ENCODE data around the gene CCL14. TPM values are rescaled to one million over a fixed set of nuclear protein-coding genes. Genes with fewer than 3 reads are reported as not detected.
"Not testable (repeated sequence)": the region's sequence is repeated elsewhere in the genome, so short reads cannot be mapped to it uniquely, and the experiment has no call there.

The CCL14 gene
- total RNA-seq, 1 donor from 2014 or later, result not detected

GRCh38 chr17:36000732-36001109 lies 14.2 kb upstream of the CCL14 start:
- no peak overlapping the region for H3K4me3 ChIP-seq (ENCODE audit: low read depth, low read length)
- H3K27me3 ChIP-seq (ENCODE audit: control insufficient read depth, insufficient read depth, low read length), result no peaks in the 10 kb centered on the region
- no peak for DNase-seq (ENCODE audit: low read depth)
- no peaks in the 10 kb centered on the region for H3K36me3 ChIP-seq (ENCODE audit: control insufficient read depth, insufficient read depth, low read length)
- no peak for TF ChIP-seq CTCF (IDR thresholded peaks at IDR 0.05; ENCODE audit: insufficient read depth, low read length, poor library complexity, severe bottlenecking)

GRCh38 chr17:35998756-35999155 lies 12.2 kb upstream of the CCL14 start:
- H3K4me3 ChIP-seq (ENCODE audit: low read depth, low read length), result no peak overlapping the region
- no peak for TF ChIP-seq CTCF (IDR thresholded peaks at IDR 0.05; ENCODE audit: insufficient read depth, low read length, poor library complexity, severe bottlenecking)
- no peaks in the 10 kb centered on the region for H3K36me3 ChIP-seq (ENCODE audit: control insufficient read depth, insufficient read depth, low read length)
- no peaks in the 10 kb centered on the region for H3K27me3 ChIP-seq (ENCODE audit: control insufficient read depth, insufficient read depth, low read length)
- no peak for DNase-seq (ENCODE audit: low read depth)

- H3K27me3 ChIP-seq (ENCODE audit: control insufficient read depth, insufficient read depth, low read length), result no peaks in the 10 kb centered on the region
- H3K36me3 ChIP-seq (ENCODE audit: control insufficient read depth, insufficient read depth, low read length), result no peaks in the 10 kb centered on the region
- no peak overlapping the region for H3K4me3 ChIP-seq (ENCODE audit: low read depth, low read length)
- DNase-seq (ENCODE audit: low read depth), result no peak
- TF ChIP-seq CTCF (IDR thresholded peaks at IDR 0.05; ENCODE audit: insufficient read depth, low read length, poor library complexity, severe bottlenecking), result no peak
Observed at GRCh38 chr17:35998018-35998545, 11.6 kb upstream of the CCL14 start.

GRCh38 chr17:35995346-35995745 lies 8.8 kb upstream of the CCL14 start:
- not testable (repeated sequence) for H3K27me3 ChIP-seq (ENCODE audit: control insufficient read depth, insufficient read depth, low read length); DNase-seq (ENCODE audit: low read depth); H3K36me3 ChIP-seq (ENCODE audit: control insufficient read depth, insufficient read depth, low read length); H3K4me3 ChIP-seq (ENCODE audit: low read depth, low read length)

GRCh38 chr17:35991075-35991474 lies 4.5 kb upstream of the CCL14 start:
- Histone ChIP-seq H3K36me3 (ENCODE audit: control insufficient read depth, insufficient read depth, low read length) (no peaks in the 10 kb centered on the region), H3K4me3 (ENCODE audit: low read depth, low read length) (no peak overlapping the region), H3K27me3 (ENCODE audit: control insufficient read depth, insufficient read depth, low read length) (no peaks in the 10 kb centered on the region)
- no peak for DNase-seq (ENCODE audit: low read depth)
- no peak for TF ChIP-seq CTCF (IDR thresholded peaks at IDR 0.05; ENCODE audit: insufficient read depth, low read length, poor library complexity, severe bottlenecking)

GRCh38 chr17:35988164-35988563 lies 1.6 kb upstream of the CCL14 start:
- no peak for DNase-seq (ENCODE audit: low read depth)
- TF ChIP-seq CTCF (IDR thresholded peaks at IDR 0.05; ENCODE audit: insufficient read depth, low read length, poor library complexity, severe bottlenecking), result no peak
- Histone ChIP-seq H3K27me3 (ENCODE audit: control insufficient read depth, insufficient read depth, low read length) (no peaks in the 10 kb centered on the region), H3K4me3 (ENCODE audit: low read depth, low read length) (no peak overlapping the region), H3K36me3 (ENCODE audit: control insufficient read depth, insufficient read depth, low read length) (no peaks in the 10 kb centered on the region)
